ENCODE results near the gene C6orf47. TPM values are rescaled to one million over a fixed set of nuclear protein-coding genes. Genes with fewer than 3 reads are reported as not detected.

The C6orf47 gene
- total and polyA plus RNA-seq, 7 donors: 22.2 to 32.6 (median 25.0) TPM

- no peaks in the 10 kb centered on the region for H3K4me1 ChIP-seq
- 76 to 86% methylated on average over 11 of the region's 11 CpGs for WGBS, 2 donors
- no peak overlapping the region for H3K27ac ChIP-seq
- intact Hi-C loops (cut with DNase I): no loop called here
- peaks cover 59 to 91% (median 74%) of the 10 kb centered on the region in 4 donors for H3K36me3 ChIP-seq
- no peak overlapping the region for H3K4me3 ChIP-seq
- no peak for DNase-seq
- H3K27me3 ChIP-seq: no peaks in the 10 kb centered on the region
- TF ChIP-seq POLR2AphosphoS5 (IDR thresholded peaks at IDR 0.05) (no peak), CTCF (IDR thresholded peaks at IDR 0.05) (no peak), EP300 (IDR thresholded peaks at IDR 0.05) (no peak), POLR2A (IDR thresholded peaks at IDR 0.05) (no peak)
- H3K9me3 ChIP-seq: no peaks in the 10 kb centered on the region
Observed at GRCh38 chr6:31689249-31690110, 28.9 kb upstream of the C6orf47 start.

- no peaks in the 10 kb centered on the region for H3K27me3 ChIP-seq
- intact Hi-C loops (cut with DNase I): no loop called here
- 88 to 91% methylated on average over 14 of the region's 14 CpGs for WGBS, 2 donors
- peaks cover 0 to 3% (median 0%) of the 10 kb centered on the region in 4 donors for H3K4me1 ChIP-seq
- no peaks in the 10 kb centered on the region for H3K9me3 ChIP-seq
- peaks cover 53 to 77% (median 66%) of the 10 kb centered on the region in 4 donors for H3K36me3 ChIP-seq
- TF ChIP-seq CTCF (IDR thresholded peaks at IDR 0.05) (no peak), POLR2AphosphoS5 (IDR thresholded peaks at IDR 0.05) (no peak), EP300 (IDR thresholded peaks at IDR 0.05) (no peak), POLR2A (IDR thresholded peaks at IDR 0.05) (no peak)
- no peak overlapping the region for H3K27ac ChIP-seq
- DNase-seq: no peak
- H3K4me3 ChIP-seq: no peak overlapping the region
Observed at GRCh38 chr6:31687860-31688693, 27.5 kb upstream of the C6orf47 start.

- Histone ChIP-seq H3K4me1 (peaks cover 0 to 4% (median 0%) of the 10 kb centered on the region in 4 donors), H3K9me3 (no peaks in the 10 kb centered on the region), H3K27ac (no peak overlapping the region), H3K4me3 (no peak overlapping the region), H3K27me3 (no peaks in the 10 kb centered on the region), H3K36me3 (peaks cover 49 to 69% (median 60%) of the 10 kb centered on the region in 4 donors)
- no peak for TF ChIP-seq POLR2A (IDR thresholded peaks at IDR 0.05)
- TF ChIP-seq POLR2AphosphoS5 (IDR thresholded peaks at IDR 0.05): no peak
- TF ChIP-seq EP300 (IDR thresholded peaks at IDR 0.05): no peak
- TF ChIP-seq CTCF (IDR thresholded peaks at IDR 0.05): no peak
- intact Hi-C loops (cut with DNase I): no loop called here
- WGBS, 2 donors: 87 to 93% methylated on average over 8 of the region's 8 CpGs
- DNase-seq: no peak
Observed at GRCh38 chr6:31687321-31687720, 26.7 kb upstream of the C6orf47 start.

GRCh38 chr6:31686483-31686882, 25.9 kb upstream of the C6orf47 start:
- intact Hi-C loops (cut with DNase I): no loop called here
- no peak for TF ChIP-seq EP300 (IDR thresholded peaks at IDR 0.05)
- Histone ChIP-seq H3K9me3 (no peaks in the 10 kb centered on the region), H3K4me1 (peaks cover 0 to 8% (median 2%) of the 10 kb centered on the region in 4 donors), H3K27ac (no peak overlapping the region), H3K27me3 (no peaks in the 10 kb centered on the region), H3K4me3 (no peak overlapping the region), H3K36me3 (peaks cover 43 to 61% (median 54%) of the 10 kb centered on the region in 4 donors)
- WGBS, 2 donors: 86 to 92% methylated on average over 5 of the region's 5 CpGs
- no peak for DNase-seq

GRCh38 chr6:31683591-31683990, 23.0 kb upstream of the C6orf47 start:
- no peak overlapping the region for H3K27ac ChIP-seq
- no peak overlapping the region for H3K4me3 ChIP-seq
- peaks cover 0 to 21% (median 13%) of the 10 kb centered on the region in 4 donors for H3K4me1 ChIP-seq
- no peak for DNase-seq
- intact Hi-C loops (cut with DNase I): loop anchor here (5.0 kb wide), 2 partner anchors 44 to 269 kb away; partner anchors contain the start of gene DDAH2
- peaks cover 23 to 32% (median 26%) of the 10 kb centered on the region in 4 donors for H3K36me3 ChIP-seq
- no peaks in the 10 kb centered on the region for H3K27me3 ChIP-seq
- no peak for TF ChIP-seq CTCF (IDR thresholded peaks at IDR 0.05)
- TF ChIP-seq POLR2AphosphoS5 (IDR thresholded peaks at IDR 0.05): no peak
- TF ChIP-seq EP300 (IDR thresholded peaks at IDR 0.05): no peak
- TF ChIP-seq POLR2A (IDR thresholded peaks at IDR 0.05): no peak
- 78 to 80% methylated on average over 13 of the region's 13 CpGs for WGBS, 2 donors
- H3K9me3 ChIP-seq: no peaks in the 10 kb centered on the region

Data from sigmoid colon (tissue), 7 donors.